HCT116 (cell line): ENCODE data around the gene FOSB. TPM values are rescaled to one million over a fixed set of nuclear protein-coding genes. Genes with fewer than 3 reads are reported as not detected.

Experiments
- ATAC-seq: fragments of 200-7000 bp; cut with Tn5 transposase; 2 replicates; pipeline ENCODE4 v1.9.1; 2020; ENCODE audit warnings: mild to moderate bottlenecking, moderate library complexity
- BruUV-seq: library from RNA; stranded (reverse); fragments of 400-500 nt; replicated peaks from 2 replicates; lab custom pipeline; 2021; lab: Mats Ljungman, UMichigan
- CTCF ChIA-PET: fragments of 300-600 bp; sonication (Branson Sonifier 250); formaldehyde crosslinking; loops from one replicate; lab custom pipeline; 2021; ENCODE audit warnings: antibody characterized with exemption; lab: Charles Lee
- POLR2A ChIA-PET: fragments of 300-600, 350-600 bp; sonication (Branson Sonifier 250); formaldehyde crosslinking; loops from one replicate; lab custom pipeline; 2021; ENCODE audit warnings: antibody characterized with exemption; lab: Charles Lee
- RAD21 ChIA-PET, 2 experiments: fragments of 300-600 bp; sonication (Branson Sonifier 250); formaldehyde crosslinking; loops; one replicate each; lab custom pipeline; 2023; ENCODE audit warnings: low total read pairs in 2 of 2; ENCODE audit not compliant: uncharacterized antibody in 2 of 2, unreplicated experiment in 2 of 2, low non-redundant PET in 1 of 2; lab: Charles Lee
- DNase-seq: peaks from one replicate; pipeline ENCODE4 v3.0.0-alpha.2; 2010; ENCODE audit warnings: low read depth, low spot score
- H2AFZ ChIP-seq: fragments of 200-600 bp; shearing (Covaris generic), sonication (generic); 2 replicates; pipeline ENCODE4 v1.6.1; 2017; ENCODE audit warnings: low read depth, mixed run types, mixed read lengths, antibody characterized with exemption, low read length; ENCODE audit not compliant: poor library complexity, severe bottlenecking
- H3K27ac ChIP-seq: 2 replicates; pipeline ENCODE4 v1.5.1; 2012; ENCODE audit warnings: low read depth, low read length
- H3K27me3 ChIP-seq: fragments of 200-600 bp; sonication (generic); 2 replicates; pipeline ENCODE4 v1.6.1; 2016; ENCODE audit warnings: mixed run types, low read length, mixed read lengths; ENCODE audit not compliant: insufficient read depth
- H3K36me3 ChIP-seq, 2 experiments: fragments of 200-500 bp in 1 of 2; fragments of 200-600 bp in 1 of 2; sonication (Bioruptor generic) in 1 of 2; sonication (generic) in 1 of 2; 2 replicates each; pipeline versions ENCODE4 v1.5.1 to v1.6.1; 2014 to 2016; ENCODE audit warnings: low read length in 2 of 2, inconsistent platforms in 1 of 2, mixed read lengths in 1 of 2, mixed run types in 1 of 2; ENCODE audit not compliant: insufficient read depth in 2 of 2, control insufficient read depth in 1 of 2
- H3K4me1 ChIP-seq, 2 experiments: fragments of 200-600 bp in 1 of 2; sonication (generic) in 1 of 2; 2 replicates each; pipeline versions ENCODE4 v1.5.1 to v1.6.1; 2012 to 2017; ENCODE audit warnings: low read length in 2 of 2, inconsistent platforms in 1 of 2, mild to moderate bottlenecking in 1 of 2, mixed read lengths in 1 of 2, mixed run types in 1 of 2, moderate library complexity in 1 of 2; ENCODE audit not compliant: insufficient read depth in 2 of 2, control insufficient read depth in 1 of 2
- H3K4me2 ChIP-seq: fragments of 200-600 bp; sonication (generic); 2 replicates; pipeline ENCODE4 v1.6.1; 2017; ENCODE audit warnings: mixed run types, low read length, mixed read lengths
- H3K4me3 ChIP-seq, 2 experiments: fragments of 200-600 bp in 1 of 2; sonication (generic) in 1 of 2; replicated peaks in 1 of 2; 2 replicates each; pipeline ENCODE4 v1.5.1; 2011 to 2016; ENCODE audit warnings: low read length in 2 of 2, control low read depth in 1 of 2, low read depth in 1 of 2, mild to moderate bottlenecking in 1 of 2, mixed read lengths in 1 of 2, mixed run types in 1 of 2
- H3K79me2 ChIP-seq: fragments of 200-600 bp; sonication (generic); 2 replicates; pipeline ENCODE4 v1.6.1; 2017; ENCODE audit warnings: mild to moderate bottlenecking, mixed run types, low read length, moderate library complexity, mixed read lengths; ENCODE audit not compliant: insufficient read depth
- H3K9ac ChIP-seq: fragments of 200-600 bp; sonication (generic); 2 replicates; pipeline ENCODE4 v1.6.1; 2016; ENCODE audit warnings: low read length, mixed read lengths
- H3K9me2 ChIP-seq: fragments of 200-600 bp; sonication (generic), shearing (Covaris generic); 2 replicates; pipeline ENCODE4 v1.6.1; 2017; ENCODE audit warnings: mixed run types, mild to moderate bottlenecking, moderate library complexity; ENCODE audit not compliant: insufficient read depth
- H3K9me3 ChIP-seq, 2 experiments: fragments of 200-500 bp in 1 of 2; fragments of 200-600 bp in 1 of 2; sonication (Bioruptor generic) in 1 of 2; sonication (generic) in 1 of 2; 2 replicates each; pipeline ENCODE4 v1.6.1; 2014 to 2017; ENCODE audit warnings: low read length in 2 of 2, mixed read lengths in 2 of 2, inconsistent platforms in 1 of 2, low read depth in 1 of 2, mild to moderate bottlenecking in 1 of 2, mixed run types in 1 of 2, moderate library complexity in 1 of 2; ENCODE audit not compliant: control insufficient read depth in 1 of 2, insufficient read depth in 1 of 2
- H4K20me1 ChIP-seq: fragments of 200-600 bp; sonication (generic), shearing (Covaris generic); 2 replicates; pipeline ENCODE4 v1.6.1; 2017; ENCODE audit warnings: mixed run types, mild to moderate bottlenecking, moderate library complexity; ENCODE audit not compliant: insufficient read depth
- ATF3 ChIP-seq: IDR thresholded peaks from 2 replicates; pipeline ENCODE4 v1.6.1; 2012
- CBX3 ChIP-seq: IDR thresholded peaks from 2 replicates; pipeline ENCODE4 v1.6.1; 2012; ENCODE audit warnings: low read depth
- CEBPB ChIP-seq: IDR thresholded peaks from 2 replicates; pipeline ENCODE4 v1.6.1; 2012; ENCODE audit warnings: low read depth
- CTCF ChIP-seq, 3 experiments: fragments of 200-600 bp in 1 of 3; sonication (generic) in 1 of 3; IDR thresholded peaks in 2 of 3; conservative IDR thresholded peaks in 1 of 3; 2 replicates each; pipeline ENCODE4 v1.5.1; 2012 to 2017; ENCODE audit warnings: low read depth in 2 of 3, low read length in 2 of 3, antibody characterized with exemption in 1 of 3, borderline replicate concordance in 1 of 3, control low read depth in 1 of 3, mild to moderate bottlenecking in 1 of 3, mixed read lengths in 1 of 3, mixed run types in 1 of 3, moderate library complexity in 1 of 3; ENCODE audit not compliant: insufficient read depth in 1 of 3
- EGR1 ChIP-seq: IDR thresholded peaks from 2 replicates; pipeline ENCODE4 v1.6.1; 2012; ENCODE audit warnings: low read depth
- ELF1 ChIP-seq: IDR thresholded peaks from 2 replicates; pipeline ENCODE4 v1.6.1; 2012; ENCODE audit warnings: low read depth, borderline replicate concordance
- EZH2 ChIP-seq: fragments of 200-600 bp; sonication (generic); IDR thresholded peaks from 2 replicates; pipeline ENCODE4 v1.6.1; 2017; ENCODE audit warnings: antibody characterized with exemption, mixed run types
- EZH2phosphoT487 ChIP-seq: fragments of 200-600 bp; IDR thresholded peaks from 2 replicates; pipeline ENCODE4 v1.6.1; 2018; ENCODE audit warnings: antibody characterized with exemption, borderline replicate concordance
- FOSL1 ChIP-seq: IDR thresholded peaks from 2 replicates; pipeline ENCODE4 v1.6.1; 2012; ENCODE audit warnings: low read depth
- JUND ChIP-seq: IDR thresholded peaks from 2 replicates; pipeline ENCODE4 v1.6.1; 2012
- MAX ChIP-seq: IDR thresholded peaks from 2 replicates; pipeline ENCODE4 v1.6.1; 2012
- POLR2A ChIP-seq: IDR thresholded peaks from 2 replicates; pipeline ENCODE4 v1.7.0; 2011; ENCODE audit warnings: borderline replicate concordance; ENCODE audit not compliant: insufficient read depth, insufficient read length; ENCODE audit errors: extremely low read depth
- RAD21 ChIP-seq: IDR thresholded peaks from 2 replicates; pipeline ENCODE4 v1.6.1; 2012; ENCODE audit warnings: low read depth, mild to moderate bottlenecking
- SP1 ChIP-seq: IDR thresholded peaks from 2 replicates; pipeline ENCODE4 v1.6.1; 2012; ENCODE audit warnings: low read depth
- SRF ChIP-seq: IDR thresholded peaks from 2 replicates; pipeline ENCODE4 v1.6.1; 2012; ENCODE audit warnings: low read depth
- YY1 ChIP-seq: IDR thresholded peaks from 2 replicates; pipeline ENCODE4 v1.6.1; 2011; ENCODE audit warnings: low read length, low read depth, moderate library complexity, mild to moderate bottlenecking; ENCODE audit not compliant: insufficient replicate concordance; ENCODE audit errors: extremely low read depth
- ZBTB33 ChIP-seq: IDR thresholded peaks from 2 replicates; pipeline ENCODE4 v1.6.1; 2011; ENCODE audit warnings: mild to moderate bottlenecking, low read length, moderate library complexity; ENCODE audit not compliant: insufficient replicate concordance; ENCODE audit errors: extremely low read depth
- intact Hi-C: fragments of 100-400 bp; cut with micrococcal nuclease; formaldehyde crosslinking; loops from 2 replicates; pipeline ENCODE4 v1.10.0; 2022
- total RNA-seq: library from RNA; stranded (reverse); gene quantifications from one replicate; pipeline ENCODE4 v1.2.1, GENCODE V29; 2021; ENCODE audit not compliant: unreplicated experiment

Gene FOSB
- total RNA-seq, 1 experiment from 2014 or later, result 12.6 TPM

GRCh38 chr19:45488708-45489107 is 20.9 kb downstream of the FOSB start:
- TF ChIP-seq EZH2 (no peak), SRF (no peak), RAD21 (no peak), JUND (no peak), CBX3 (no peak)
- Histone ChIP-seq H3K4me1 (peaks cover 17 to 42% of the 10 kb centered on the region in 2 experiments), H3K79me2 (no peaks in the 10 kb centered on the region), H3K9ac (no peak overlapping the region), H2AFZ (no peak overlapping the region), H3K27me3 (no peaks in the 10 kb centered on the region), H3K4me2 (no peak overlapping the region), H4K20me1 (no peaks in the 10 kb centered on the region), H3K27ac (no peak overlapping the region), H3K4me3 (no peak overlapping the region), H3K9me2 (no peaks in the 10 kb centered on the region), H3K9me3 (no peaks in the 10 kb centered on the region), H3K36me3 (no peaks in the 10 kb centered on the region)
- intact Hi-C loops, result no loop called here
- ChIA-PET CTCF (interaction anchor here (1.5 kb wide), 1 partner anchor 10 kb away, joined by 4 read pairs; no protein-coding TSS in a partner anchor), RAD21 (no interaction called here), POLR2A (no interaction called here)
- no peak for ATAC-seq
- no peak for DNase-seq
- no TSS peak for BruUV-seq

GRCh38 chr19:45489216-45489855 is 21.5 kb downstream of the FOSB start:
- CTCF ChIA-PET, result interaction anchor here (1.5 kb wide), 1 partner anchor 10 kb away, joined by 4 read pairs; no protein-coding TSS in a partner anchor
- no peak overlapping the region for H3K4me3 ChIP-seq
- POLR2A ChIA-PET, result no interaction called here
- H3K9me2 ChIP-seq, result no peaks in the 10 kb centered on the region
- peaks cover 17 to 41% of the 10 kb centered on the region in 2 experiments for H3K4me1 ChIP-seq
- no peak for ATAC-seq
- intact Hi-C loops, result no loop called here
- TF ChIP-seq SRF (no peak), ELF1 (no peak), EZH2 (no peak), FOSL1 (no peak), YY1 (no peak), EZH2phosphoT487 (no peak), MAX (no peak), ZBTB33 (no peak), CTCF (IDR thresholded peaks at IDR 0.05 in 2 of 3, conservative IDR thresholded peaks at IDR 0.05 in 1 of 3; ENCODE audit: borderline replicate concordance in 1 of 3, insufficient read depth in 1 of 3, low read depth in 2 of 3, low read length in 2 of 3) (no peak), SP1 (no peak), ATF3 (no peak), EGR1 (no peak), RAD21 (no peak), JUND (no peak), CEBPB (no peak), CBX3 (no peak), POLR2A (no peak)
- no TSS peak for BruUV-seq
- no peak overlapping the region for H3K27ac ChIP-seq
- H3K9me3 ChIP-seq, result no peaks in the 10 kb centered on the region
- no peak overlapping the region for H3K4me2 ChIP-seq
- H3K27me3 ChIP-seq, result no peaks in the 10 kb centered on the region
- no peak for DNase-seq
- no peaks in the 10 kb centered on the region for H4K20me1 ChIP-seq
- no peaks in the 10 kb centered on the region for H3K79me2 ChIP-seq
- RAD21 ChIA-PET, result no interaction called here
- H3K36me3 ChIP-seq, result no peaks in the 10 kb centered on the region
- H2AFZ ChIP-seq, result no peak overlapping the region
- no peak overlapping the region for H3K9ac ChIP-seq
